ENCODE measurements around the gene AHNAK. TPM values are rescaled to one million over a fixed set of nuclear protein-coding genes. Genes with fewer than 3 reads are reported as not detected.
A peak's percentile ranks its signal among the peaks of the same experiment; 100 is the strongest.

Gene AHNAK
- total RNA-seq, 4 donors from 2014 or later: 571 to 1,016 (median 697) TPM

DNA sequence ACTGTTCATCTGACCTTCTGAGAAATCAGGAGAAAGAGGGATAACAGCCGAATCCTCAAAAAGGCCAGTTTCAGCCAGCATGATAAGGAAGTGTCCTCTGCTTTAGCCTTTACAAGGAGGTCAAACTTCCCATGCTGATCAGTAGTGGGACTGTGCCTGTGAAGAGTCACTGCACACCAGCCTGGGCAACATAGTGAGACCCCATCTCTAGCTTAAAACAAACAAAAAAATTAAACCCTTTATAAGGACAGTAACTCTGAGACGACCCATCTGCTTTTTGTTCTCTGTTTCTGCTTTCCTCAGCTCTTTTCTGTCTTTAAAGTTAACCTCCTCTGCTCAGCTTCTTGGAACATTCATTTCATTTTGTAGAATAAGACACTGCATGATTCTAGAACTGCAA lies 78.0 kb downstream of the AHNAK start:
- no peak for DNase-seq
- no peak overlapping the region for H3K27ac ChIP-seq
- no peaks in the 10 kb centered on the region for H3K4me1 ChIP-seq
- no peak overlapping the region for H3K4me3 ChIP-seq
- TF ChIP-seq POLR2A (IDR thresholded peaks at IDR 0.05): no peak
- TF ChIP-seq, protein P1, sequence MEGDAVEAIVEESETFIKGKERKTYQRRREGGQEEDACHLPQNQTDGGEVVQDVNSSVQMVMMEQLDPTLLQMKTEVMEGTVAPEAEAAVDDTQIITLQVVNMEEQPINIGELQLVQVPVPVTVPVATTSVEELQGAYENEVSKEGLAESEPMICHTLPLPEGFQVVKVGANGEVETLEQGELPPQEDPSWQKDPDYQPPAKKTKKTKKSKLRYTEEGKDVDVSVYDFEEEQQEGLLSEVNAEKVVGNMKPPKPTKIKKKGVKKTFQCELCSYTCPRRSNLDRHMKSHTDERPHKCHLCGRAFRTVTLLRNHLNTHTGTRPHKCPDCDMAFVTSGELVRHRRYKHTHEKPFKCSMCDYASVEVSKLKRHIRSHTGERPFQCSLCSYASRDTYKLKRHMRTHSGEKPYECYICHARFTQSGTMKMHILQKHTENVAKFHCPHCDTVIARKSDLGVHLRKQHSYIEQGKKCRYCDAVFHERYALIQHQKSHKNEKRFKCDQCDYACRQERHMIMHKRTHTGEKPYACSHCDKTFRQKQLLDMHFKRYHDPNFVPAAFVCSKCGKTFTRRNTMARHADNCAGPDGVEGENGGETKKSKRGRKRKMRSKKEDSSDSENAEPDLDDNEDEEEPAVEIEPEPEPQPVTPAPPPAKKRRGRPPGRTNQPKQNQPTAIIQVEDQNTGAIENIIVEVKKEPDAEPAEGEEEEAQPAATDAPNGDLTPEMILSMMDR (IDR thresholded peaks at IDR 0.05): no peak
- no peaks in the 10 kb centered on the region for H3K36me3 ChIP-seq
- no peaks in the 10 kb centered on the region for H3K9me3 ChIP-seq
- H3K27me3 ChIP-seq: no peaks in the 10 kb centered on the region

DNA sequence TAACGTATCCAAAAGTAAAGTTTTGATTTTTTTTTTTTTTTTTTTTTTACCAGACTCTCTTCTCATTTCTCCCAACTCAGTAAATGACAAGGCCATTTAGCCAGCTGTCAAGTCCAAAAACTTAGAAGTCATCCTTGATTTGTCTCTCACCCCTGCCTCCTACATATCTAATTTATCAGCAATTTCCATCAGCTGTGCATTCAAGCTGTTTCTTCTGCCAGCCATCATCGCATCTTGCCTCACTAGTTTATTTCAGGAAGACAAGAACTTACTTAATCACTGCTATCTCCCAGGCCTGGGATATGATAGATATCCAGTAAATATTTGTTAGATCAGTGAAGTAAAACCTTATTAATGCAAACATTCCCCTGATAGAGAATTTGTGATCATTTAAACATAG lies 80.2 kb downstream of the AHNAK start:
- no peaks in the 10 kb centered on the region for H3K9me3 ChIP-seq
- no peaks in the 10 kb centered on the region for H3K36me3 ChIP-seq
- no peaks in the 10 kb centered on the region for H3K27me3 ChIP-seq
- H3K27ac ChIP-seq: no peak overlapping the region
- TF ChIP-seq POLR2A (IDR thresholded peaks at IDR 0.05): no peak
- DNase-seq: no peak
- H3K4me1 ChIP-seq: no peaks in the 10 kb centered on the region
- H3K4me3 ChIP-seq: no peak overlapping the region

DNA sequence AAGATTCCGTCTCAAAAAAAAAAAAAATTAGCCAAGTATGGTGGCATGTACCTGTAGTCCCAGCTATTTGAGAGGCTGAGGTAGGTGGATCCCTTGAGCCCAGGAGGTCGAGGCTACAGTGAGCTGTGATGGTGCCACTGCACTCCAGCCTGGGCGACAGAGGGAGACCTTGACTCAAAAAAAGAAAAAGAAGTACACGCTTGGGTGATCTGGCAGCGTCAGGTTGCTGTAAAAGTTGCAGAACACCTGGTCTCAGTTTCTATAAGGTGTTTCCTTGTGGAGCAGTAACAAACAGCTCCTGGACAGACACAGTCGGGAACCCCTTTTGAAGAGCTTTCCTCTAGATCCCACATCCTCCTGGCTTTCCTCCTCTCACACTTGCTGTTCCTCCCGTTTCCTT lies 82.0 kb downstream of the AHNAK start:
- Histone ChIP-seq H3K27me3 (no peaks in the 10 kb centered on the region), H3K9me3 (no peaks in the 10 kb centered on the region), H3K36me3 (no peaks in the 10 kb centered on the region), H3K4me1 (no peaks in the 10 kb centered on the region), H3K27ac (no peak overlapping the region), H3K4me3 (no peak overlapping the region)
- peak in 2 of 3 donors; percentile 22 to 56 for DNase-seq
- TF ChIP-seq POLR2A (IDR thresholded peaks at IDR 0.05): no peak
- TF ChIP-seq, protein P1 (IDR thresholded peaks at IDR 0.05): no peak

DNA sequence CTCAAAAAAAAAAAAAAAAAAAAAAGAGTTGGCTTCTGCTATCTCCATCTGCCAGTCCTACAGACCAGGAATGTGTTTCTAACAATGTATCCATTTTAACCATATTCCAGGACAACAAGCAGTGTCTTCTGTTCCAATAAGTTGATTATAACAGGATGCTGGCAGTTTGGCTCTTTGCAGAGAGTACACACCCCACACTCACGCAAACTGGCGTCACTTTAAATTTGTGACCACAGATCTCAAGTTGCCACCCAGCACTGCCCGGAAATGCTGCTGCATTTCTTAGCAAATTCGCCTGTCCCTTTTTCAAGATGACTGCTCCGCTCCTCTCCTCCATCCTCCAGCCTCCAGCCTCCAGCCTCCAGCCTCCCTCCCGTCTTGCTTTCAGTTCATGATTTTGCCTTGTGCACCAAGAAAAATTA lies 83.5 kb downstream of the AHNAK start:
- no peaks in the 10 kb centered on the region for H3K36me3 ChIP-seq
- H3K4me1 ChIP-seq: peaks cover 0 to 9% (median 0%) of the 10 kb centered on the region in 4 donors
- DNase-seq: no peak
- TF ChIP-seq POLR2A (IDR thresholded peaks at IDR 0.05): no peak
- TF ChIP-seq, protein P1 (IDR thresholded peaks at IDR 0.05): no peak
- H3K4me3 ChIP-seq: no peak overlapping the region
- H3K27me3 ChIP-seq: no peaks in the 10 kb centered on the region
- no peaks in the 10 kb centered on the region for H3K9me3 ChIP-seq
- H3K27ac ChIP-seq: no peak overlapping the region

DNA sequence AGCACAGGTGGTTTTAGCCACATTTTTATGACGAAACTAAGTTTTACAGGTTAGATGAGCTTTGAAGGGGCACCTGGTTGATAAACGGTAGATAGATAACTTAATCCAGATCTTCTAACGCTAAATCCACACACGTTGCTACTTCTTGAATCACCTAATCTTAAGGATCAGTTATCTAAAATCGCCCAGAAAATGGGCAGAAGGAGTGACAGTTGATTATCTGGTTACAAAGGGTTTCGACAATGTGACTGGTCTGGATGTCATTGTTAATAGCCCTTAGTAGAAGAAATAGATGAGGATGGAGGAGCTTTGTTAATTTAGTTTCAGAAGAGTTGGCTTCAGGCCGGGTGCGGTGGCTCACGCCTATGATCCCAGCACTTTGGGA lies 84.1 kb downstream of the AHNAK start:
- no peaks in the 10 kb centered on the region for H3K9me3 ChIP-seq
- no peak overlapping the region for H3K4me3 ChIP-seq
- no peak for DNase-seq
- H3K4me1 ChIP-seq: peaks cover 0 to 12% (median 0%) of the 10 kb centered on the region in 4 donors
- no peaks in the 10 kb centered on the region for H3K36me3 ChIP-seq
- TF ChIP-seq POLR2A (IDR thresholded peaks at IDR 0.05): no peak
- TF ChIP-seq, protein P1 (IDR thresholded peaks at IDR 0.05): no peak
- no peaks in the 10 kb centered on the region for H3K27me3 ChIP-seq
- no peak overlapping the region for H3K27ac ChIP-seq

DNA sequence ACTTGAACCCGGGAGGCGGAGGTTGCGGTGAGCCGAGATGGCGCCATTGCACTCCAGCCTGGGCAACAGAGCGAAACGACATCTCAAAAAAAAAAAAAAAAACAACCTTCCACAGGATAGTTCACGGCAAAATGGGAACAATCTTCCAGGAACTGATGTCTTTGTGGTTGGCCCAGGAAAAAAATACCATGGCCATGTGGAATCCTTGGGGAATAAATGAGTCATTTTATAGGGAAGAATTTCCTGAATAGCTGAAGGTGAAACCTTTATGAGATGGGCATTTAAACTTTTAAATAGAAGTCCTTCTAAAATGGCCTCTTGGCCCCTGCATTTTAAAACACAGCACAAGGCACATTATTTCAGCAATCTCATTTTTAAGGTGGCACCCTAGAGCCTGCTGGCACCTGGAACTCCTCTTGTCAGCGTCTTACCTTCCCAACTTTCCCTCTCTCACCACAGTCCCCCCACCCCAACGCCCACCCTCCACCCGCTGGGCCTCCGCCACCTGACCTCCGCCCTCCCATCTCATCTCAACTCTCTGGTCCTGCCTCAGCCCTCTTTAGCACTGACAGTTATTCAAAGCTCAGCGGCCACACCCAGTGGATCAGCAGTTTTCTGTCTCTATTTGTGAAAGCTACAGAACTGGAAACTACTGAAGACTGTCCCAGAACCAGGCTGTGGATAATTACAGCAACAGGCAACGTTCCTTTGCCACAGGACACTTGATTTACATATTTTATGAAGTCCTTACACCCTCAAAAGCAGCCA lies 84.7 kb downstream of the AHNAK start:
- no peak for DNase-seq
- Histone ChIP-seq H3K9me3 (no peaks in the 10 kb centered on the region), H3K27me3 (no peaks in the 10 kb centered on the region), H3K27ac (no peak overlapping the region), H3K4me1 (peaks cover 0 to 18% (median 0%) of the 10 kb centered on the region in 4 donors), H3K36me3 (no peaks in the 10 kb centered on the region), H3K4me3 (no peak overlapping the region)
- no peak for TF ChIP-seq POLR2A (IDR thresholded peaks at IDR 0.05)
- TF ChIP-seq, protein P1 (IDR thresholded peaks at IDR 0.05): no peak

Data from Peyer's patch (tissue), 4 donors.